Activated CD4-positive, alpha-beta T cell treated with anti-CD3 and anti-CD28 coated beads, Interleukin-2, Interleukin-6, amounts not matched to agents 100 ng/mL and 50 ng/mL, durations not matched to agents 16 hours and 8 hours (primary cell): ENCODE results near the gene CHMP4B.

Experiments
- DNase-seq: peaks from one replicate; pipeline ENCODE4 v3.0.0-alpha.2; 2020

Gene CHMP4B

DNA sequence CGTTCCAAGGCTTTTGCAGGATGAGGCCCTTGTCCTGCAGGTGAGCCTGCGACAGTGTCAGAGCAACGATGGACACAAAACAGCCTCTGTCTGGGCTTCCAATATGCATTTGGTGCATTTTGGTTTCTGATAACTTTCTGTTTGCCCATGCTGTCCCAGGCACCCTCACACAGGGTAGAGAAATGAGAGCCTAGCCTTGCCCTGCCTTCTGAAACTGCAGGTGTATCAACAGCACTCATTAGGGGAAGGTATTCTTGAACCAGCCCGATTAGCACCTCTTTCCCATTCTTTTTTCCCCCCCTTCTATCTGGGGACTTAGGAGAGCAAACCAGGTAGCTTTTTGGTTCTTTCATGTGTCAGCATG lies 30.3 kb downstream of the CHMP4B start:
- DNase-seq: no peak

DNA sequence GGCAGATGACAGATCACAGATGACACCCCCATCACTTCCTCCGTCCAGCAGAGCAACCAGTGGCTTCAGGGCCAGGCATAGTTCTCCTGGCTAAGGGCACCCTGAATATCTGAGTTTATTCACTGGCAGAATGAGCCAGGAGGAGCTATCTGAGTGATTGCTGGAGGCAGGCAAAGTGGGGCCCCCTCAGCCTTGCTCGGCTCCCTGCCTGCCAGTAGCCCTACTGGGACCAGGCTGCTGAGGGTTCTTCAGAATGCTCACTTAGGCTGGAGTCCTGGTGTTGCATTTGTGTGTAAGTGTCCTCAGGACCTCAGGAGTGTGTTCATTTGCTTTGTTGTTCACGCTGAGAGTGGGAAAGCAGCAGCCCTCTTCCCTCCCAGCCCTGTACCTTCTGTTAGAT lies 31.2 kb downstream of the CHMP4B start:
- no peak for DNase-seq

DNA sequence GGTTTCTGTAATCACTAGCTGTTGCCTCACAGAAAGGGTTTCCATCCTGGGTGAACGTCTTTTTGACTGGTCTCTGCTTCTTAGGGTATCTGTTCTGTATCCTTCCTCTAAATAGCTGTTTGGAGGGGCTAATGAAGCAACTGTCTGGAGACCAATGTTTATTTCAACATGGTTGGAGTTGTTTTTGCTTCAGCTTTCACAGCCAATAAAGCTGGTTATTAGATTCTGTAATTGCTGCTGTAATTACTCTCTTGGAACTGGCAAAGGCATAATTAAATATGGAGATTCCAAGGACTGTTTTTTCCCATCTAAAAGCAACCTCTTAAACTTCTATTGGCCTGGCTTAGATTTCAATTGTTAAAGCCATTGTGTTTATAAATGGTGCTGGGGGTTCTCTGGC lies 31.9 kb downstream of the CHMP4B start:
- DNase-seq: no peak

DNA sequence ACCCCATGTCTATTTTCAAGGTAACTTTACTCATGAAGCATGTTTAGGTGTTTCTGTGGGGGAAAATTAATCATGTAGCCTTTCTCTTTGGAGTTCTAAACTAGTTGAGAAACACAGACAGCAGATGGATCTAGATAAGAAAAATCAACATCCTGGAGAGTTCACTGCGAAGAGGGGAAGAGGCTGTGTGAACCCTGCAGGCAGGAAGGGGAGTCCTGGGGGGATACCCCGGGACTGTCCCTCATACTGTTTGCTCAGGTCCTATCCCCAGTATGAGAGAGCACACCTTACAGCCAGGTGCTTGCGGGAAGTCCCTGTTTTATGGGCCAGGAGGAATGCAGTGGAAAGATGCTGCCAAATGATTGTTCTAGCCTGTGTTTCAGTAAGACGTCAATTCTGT lies 32.7 kb downstream of the CHMP4B start:
- peak; percentile 15 for DNase-seq

DNA sequence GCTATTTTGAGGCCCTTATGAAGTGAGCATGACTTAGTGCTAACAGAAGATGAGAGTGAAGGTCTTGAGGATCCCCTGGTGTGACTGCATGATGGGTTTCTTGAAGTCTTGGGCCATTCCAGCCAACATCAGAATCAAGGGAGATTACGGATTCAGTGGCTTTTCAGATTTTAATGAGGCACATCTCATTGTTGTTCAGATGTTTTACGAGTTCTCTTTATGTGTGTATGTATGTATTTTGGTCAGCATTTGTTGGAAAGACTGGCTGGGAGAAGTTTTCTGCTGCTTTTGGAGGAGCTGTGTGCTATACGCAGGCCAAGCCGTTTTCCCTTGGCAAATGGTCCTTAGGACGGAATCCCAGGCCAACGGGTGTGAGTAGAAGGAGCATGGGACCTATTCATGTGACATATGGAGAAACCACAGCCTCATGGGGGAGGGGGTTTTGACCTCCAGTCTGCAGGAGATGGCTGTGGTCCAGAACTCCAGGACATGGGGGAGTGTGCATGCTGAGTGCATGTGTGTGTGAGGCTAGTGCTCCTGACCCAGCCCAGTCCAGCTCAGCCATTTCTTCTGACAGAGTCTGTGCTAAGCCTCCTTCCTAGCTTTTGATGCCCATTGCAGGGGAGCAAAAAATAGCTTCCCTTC lies 35.3 kb downstream of the CHMP4B start:
- DNase-seq: no peak

DNA sequence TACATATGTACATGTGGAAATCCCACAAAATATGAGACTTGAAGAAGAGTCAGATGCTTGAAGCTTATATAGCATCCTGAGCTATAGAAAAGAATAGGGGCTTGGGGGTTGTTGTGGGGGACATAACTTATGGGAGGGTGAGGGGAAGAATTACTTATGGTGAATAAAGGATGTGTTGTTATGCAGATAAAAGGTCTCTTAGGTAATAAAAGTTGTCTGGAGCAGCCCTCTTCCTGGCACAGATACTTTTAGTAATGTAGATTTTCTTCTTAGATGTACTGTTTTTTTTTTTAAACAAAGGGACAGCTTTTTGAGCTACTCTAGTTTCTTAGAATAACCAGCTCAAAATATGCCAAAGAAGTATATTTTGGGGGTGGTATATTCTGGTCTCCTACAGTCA lies 35.9 kb downstream of the CHMP4B start:
- DNase-seq: no peak

DNA sequence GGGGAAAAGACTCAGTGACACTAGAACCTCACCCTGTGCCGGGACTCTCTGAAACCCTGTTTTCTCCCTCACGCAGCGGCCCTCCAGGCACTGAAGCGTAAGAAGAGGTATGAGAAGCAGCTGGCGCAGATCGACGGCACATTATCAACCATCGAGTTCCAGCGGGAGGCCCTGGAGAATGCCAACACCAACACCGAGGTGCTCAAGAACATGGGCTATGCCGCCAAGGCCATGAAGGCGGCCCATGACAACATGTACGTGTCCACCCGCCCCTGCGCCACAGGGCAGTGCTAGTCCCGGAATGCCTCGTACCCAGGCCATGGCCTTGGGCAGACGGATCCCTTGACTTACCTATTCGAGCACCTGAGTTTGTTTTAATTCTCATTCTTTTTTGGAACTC lies 37.2 kb downstream of the CHMP4B start:
- no peak for DNase-seq

DNA sequence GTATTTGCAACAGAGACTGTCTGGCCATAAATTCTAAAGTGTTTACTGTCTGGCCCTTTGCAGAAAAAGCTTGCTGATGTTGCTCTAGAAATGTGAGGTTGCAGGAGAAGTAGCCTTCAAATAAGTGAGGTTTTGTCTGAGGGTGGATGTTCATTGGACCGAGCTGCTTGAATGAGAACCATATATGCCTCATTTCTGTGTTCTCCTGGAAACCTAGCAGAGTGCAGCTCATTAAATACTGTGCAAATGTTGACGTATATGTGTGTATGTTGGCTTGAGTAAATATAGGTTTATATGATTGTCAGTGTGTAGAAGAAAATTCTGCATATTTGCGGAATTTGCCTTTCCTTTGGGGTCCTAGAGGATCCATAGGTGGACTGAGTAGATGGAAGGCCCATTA lies 39.0 kb downstream of the CHMP4B start:
- DNase-seq: no peak

DNA sequence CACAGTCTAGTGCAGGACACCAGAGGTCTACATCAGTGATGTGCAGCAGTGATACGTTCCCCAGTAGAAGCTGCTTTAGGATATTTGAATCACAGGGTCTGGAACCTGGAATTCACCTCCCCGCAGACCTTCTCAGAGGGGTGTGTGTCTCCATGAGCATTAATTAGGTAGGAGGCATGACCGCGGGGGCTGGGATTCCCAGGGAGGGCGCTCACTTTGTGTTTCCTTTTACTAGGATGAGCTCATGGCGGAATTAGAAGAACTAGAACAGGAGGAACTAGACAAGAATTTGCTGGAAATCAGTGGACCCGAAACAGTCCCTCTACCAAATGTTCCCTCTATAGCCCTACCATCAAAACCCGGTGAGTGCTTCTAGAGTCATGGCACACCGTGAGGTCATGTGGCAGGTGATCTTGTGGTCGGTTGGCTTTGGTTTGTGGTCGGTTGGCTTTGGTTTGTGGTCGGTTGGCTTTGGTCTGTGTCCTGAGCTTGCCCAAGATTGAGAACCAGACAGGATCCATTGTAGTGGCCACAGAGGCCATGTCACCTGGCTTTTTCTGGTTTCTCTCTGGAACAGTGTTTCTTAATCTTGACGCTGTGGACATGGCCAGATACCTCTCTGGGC lies 40.8 kb downstream of the CHMP4B start:
- no peak for DNase-seq

DNA sequence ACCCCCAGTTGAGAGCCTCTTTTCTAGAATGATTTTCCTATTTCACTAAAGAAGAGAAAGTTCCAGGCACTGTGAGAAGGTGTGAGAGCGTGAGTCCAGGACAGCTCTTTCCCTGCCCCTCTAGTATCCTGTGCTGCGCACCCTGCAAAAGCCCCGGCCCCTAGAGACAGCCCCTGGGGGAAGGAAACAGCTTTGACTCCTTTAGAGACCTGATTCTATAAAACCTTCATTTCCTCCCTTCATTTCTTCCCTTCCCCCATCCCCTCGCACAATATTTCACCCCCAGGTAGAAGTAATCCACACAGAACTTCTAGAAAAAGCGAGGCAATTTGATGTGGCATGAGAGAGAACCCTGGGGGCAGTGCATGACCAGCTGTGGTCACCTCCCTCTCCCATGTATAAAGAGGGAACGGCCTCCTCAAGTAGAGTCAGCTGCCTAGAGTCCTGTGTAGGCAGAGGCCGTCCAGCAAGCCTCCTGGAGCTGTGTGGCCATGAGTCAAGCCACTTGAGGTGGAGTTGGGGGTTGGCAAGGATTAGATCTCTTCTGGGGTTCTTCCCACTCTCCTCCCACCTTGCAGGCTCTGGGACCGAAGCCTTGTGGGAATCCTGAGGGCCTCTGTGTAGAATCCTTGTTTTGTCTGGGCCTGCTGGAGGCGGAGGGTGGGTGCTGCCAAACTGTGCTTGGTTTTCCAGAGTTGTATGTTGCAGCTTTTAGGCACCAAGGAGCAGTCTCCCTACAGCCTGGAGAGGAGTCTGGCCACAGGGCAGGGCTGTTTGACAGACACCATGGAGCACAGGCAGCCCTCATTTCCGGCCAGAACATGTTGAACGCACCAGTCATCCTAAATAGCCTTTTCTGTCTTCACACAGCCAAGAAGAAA lies 41.7 kb downstream of the CHMP4B start:
- DNase-seq: no peak

DNA sequence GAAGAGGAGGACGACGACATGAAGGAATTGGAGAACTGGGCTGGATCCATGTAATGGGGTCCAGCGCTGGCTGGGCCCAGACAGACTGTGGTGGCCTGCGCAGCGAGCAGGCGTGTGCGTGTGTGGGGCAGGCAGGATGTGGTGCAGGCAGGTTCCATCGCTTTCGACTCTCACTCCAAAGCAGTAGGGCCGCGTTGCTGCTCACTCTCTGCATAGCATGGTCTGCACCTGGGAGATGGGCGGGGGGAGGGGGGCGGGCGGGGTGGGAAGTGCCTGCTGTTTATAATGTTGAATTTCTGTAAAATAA lies 42.3 kb downstream of the CHMP4B start:
- DNase-seq: peak; percentile 32

DNA sequence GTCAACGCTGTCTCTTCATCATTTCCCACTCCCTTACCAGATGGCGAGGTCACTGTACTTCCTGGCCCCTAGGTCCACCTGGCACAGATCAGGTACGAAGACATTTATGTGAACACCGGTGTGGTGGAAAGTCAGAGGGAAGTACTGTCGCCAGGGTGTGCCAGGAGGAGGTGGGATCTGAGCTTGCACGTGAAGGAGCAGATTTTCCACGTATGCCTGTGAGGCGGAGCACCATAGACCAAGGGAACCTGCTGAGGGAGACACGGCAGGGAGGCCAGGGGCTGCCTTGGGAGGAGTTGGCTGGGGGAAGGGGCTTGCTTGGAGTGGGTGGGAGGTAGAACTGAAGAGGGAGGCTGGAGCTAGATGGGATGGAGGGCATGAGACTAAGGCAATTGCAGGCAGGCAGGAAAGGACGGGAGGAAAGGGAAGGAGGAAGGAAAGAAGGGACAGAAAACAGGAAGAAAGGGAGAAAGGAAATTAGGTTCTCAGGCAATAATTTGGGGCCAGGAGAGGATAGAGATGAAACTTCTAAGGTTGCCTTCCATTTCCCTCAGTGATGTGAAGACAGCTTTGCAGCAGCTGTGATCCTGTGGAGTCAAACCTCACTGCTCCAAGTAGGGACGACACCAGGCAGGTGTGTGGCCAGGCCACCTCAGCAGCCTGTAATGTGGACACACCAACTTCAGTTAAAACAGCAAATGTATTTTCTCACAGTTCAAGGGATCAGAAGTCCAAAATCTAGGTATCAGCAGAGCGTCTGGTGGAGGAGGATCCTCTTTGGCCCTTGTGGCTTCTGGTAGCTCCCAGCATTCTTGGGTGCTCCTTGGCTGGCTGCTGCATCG lies 46.8 kb downstream of the CHMP4B start:
- DNase-seq: no peak

DNA sequence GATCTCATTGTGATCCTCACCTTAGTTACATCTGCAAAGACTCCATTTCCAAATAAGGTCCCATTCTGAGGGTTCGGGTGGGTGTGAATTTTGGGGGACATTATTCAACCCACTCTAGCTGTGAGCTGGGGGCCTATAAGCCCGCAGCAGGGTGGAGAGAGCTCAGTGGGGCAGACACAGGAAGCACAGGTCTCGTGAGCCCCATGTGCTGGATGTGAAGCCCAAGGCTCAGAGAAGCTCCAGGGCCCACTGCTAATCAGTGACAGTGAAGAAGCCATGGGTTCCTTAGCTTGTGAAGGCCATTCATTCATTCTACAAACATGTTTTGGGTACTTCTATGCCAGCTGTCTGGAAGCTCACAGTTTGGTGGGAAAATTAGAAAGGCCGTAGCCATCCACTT lies 47.5 kb downstream of the CHMP4B start:
- DNase-seq: no peak

DNA sequence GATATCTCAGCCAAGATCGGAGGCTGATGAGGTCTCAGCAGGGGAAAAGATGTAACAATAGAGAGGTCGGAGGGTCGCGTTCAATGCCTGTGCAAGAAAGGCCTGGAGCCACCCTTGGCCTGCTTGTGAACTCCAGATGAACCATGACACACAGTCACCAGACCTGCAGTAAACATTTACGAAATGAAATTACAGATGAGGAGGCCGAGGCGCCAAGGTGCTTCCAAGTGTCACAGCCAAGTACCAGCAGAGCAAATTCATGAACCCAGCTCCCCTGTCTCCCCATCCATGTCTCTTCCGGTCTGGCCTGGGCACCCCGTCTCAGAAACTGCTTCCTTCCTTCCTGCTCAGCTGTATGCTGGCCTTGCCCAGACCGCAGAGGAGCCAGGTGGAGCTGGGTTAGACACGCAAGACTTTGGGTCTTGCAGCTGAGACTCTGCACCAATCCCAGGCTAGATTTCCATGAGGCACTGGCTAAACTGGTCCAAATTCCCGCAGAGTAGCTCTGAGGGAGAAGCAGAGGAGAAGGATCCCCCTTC lies 48.1 kb downstream of the CHMP4B start:
- DNase-seq: peak; percentile 68

DNA sequence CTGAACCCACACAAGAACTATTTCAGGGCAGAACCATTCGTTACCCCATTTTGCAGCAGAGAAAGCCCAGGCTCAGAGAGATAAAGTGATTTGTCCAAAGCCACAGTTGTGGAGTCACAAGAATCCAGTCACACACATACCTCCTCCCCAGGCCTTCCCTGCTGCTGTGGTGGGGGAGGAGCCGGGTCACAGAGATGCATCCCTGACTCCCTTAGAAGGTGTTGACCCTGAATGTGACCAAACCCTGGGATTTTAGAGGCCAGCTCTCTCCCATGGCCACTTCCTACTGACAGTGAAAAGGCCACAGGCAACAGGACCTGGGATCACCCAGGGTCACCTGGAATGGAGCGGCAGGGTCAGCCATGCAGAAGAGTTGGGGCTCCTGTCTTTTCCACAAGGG lies 48.6 kb downstream of the CHMP4B start:
- DNase-seq: no peak

DNA sequence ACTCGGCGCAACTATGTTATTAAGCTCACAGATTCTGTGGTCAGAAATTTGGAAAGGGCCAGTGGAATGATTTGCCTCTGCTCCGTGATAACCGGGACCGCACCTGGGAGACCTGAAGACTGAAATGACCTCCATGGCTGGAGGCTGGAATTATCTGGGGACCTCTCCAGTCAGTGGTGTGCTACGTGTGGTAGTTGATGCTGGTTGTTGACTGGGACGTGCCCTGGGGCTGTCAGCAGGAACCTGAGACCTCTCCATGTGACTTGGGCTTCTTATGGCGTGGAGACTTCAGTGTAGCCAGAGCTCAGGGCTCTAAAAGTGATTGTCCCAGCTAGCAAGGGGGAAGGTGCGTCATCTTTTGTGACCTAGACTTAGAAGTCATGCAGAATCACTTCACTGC lies 50.3 kb downstream of the CHMP4B start:
- DNase-seq: no peak

DNA sequence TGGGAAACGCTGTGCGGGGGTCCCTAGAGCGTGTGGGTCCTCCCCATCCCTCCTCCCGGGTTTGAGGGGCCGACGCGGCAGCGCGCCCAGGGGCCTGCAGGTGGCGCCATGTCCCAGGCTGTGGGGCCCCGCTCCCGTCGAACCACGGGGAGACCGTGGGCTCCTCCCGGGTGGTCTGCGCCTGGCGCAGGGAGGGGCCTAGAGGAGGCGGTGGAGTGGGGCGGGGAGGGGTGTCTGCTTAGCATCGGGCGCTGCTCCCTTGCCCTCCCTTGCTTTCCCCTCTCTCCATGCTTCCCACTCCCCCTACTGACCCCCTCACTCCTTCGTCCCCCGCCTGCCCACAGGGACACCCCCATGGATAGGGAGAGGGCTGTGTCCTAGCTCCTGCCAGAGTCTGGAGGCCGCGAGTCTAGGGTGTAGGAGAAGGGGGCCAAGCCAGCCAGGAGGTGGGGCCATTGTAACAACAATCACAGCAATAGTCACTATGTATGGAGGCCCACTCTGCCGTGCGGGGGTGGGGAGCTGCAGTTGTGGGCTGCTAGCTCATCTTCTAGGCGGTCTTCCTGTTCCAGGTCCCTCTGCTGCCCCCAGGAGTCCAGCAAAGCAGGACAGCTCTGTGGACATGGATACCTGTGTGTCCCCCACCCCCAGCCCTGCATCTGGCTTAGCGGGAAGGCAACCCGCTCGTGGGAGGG lies 51.7 kb downstream of the CHMP4B start:
- peak; percentile 48 for DNase-seq

DNA sequence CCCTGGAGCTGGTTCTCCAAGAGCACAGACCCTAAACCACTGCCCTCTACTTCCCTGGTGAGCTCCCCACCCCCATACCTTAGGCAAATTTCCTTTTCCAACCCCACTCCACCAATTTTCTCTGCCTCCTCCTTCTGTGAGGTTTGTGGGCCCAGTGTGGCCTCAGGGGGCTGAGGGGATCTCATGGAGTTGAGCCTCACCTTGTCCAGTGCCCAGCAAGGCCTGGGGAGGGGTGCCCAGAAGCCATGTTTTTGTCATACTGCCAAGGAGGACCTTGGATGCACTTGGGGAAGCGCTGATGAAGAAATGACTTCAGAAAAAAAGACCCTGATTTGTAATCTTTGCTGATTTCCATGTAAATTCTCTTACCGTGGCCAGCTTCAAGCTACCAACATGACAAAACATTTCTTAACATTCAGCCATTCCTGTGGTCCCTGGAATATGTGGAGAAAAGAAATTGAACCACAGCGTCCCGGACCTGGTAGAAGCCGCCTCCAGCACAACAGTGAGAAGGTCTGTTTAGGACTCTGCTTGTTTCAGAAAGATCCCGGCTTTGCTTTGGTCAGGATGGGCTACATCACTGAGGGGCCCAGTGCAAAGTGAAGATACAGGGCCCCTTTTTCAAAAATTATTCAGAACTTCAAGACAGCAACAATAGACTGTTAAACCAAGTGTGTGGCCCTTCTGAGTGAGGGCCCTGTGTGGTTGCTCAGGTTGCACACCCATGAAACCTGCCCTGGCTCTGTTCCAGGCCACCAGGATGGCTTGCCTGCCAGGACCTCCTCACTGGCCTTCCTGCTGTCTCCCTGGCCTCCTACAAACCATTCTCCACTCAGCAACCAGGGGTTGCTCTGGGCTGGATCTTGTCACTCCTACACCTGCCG lies 52.5 kb downstream of the CHMP4B start:
- no peak for DNase-seq

DNA sequence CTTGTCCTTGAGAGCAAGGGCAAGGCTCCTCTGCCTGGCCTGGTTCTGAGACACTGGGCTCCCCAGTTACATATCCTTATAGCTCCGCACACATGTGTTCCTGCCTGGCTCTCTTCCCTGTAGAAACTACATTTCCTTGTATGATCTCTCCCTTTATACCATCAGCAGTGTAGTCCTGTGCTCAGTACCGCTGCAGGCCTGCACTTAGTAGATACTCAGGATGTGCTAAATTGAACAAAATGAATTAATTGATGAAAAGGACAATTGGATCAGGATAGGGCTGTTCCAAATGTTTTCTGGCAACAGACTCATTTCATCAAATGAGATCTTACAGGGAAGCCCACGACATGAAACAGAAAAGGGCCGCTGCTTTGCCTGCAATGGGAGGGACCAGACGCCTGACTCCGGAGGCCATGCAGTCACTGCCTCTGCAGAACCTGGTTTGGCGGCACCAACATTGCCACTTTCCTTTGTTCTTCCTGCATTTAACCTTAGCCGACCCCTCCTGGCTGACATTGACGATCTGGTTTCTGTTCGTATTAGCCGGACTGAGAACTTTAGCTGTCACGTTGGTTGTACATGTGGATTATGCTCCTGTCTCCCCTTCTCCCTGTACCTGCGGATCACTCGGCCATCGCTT lies 53.3 kb downstream of the CHMP4B start:
- DNase-seq: no peak

DNA sequence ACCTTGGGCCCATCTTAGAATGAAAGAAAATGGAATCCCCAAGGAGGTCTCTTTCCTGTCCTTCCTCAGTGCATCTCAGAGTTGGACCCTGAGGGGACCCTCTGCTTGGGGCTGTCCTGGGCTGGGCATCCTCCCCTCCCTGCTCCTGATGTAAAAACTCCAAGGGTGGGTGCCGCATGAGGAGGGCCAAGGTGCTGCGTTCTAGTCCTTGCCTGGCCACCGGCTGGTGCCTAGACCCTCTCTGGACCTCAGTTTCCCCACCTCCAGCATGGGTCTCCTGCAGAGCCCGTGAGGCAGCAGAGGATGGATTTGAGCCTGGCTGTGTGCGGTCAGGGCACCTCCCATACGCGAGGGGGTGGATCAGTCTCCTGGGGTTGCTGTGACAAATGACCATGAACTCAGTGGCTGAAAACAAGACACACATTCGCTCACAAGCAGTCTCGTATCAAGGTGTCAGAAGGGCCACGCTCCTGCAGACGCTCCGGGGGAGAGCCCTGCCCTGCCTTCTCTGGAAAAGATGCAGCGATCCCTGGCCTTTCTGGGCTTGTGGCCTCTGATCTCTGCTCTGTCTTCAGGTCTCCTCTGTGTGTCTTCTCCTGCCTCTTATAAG lies 54.7 kb downstream of the CHMP4B start:
- DNase-seq: no peak
